Activated naive CD4-positive, alpha-beta T cell treated with anti-CD3 and anti-CD28 coated beads for 36 hours (primary cell): ENCODE measurements around the gene NIPSNAP3A. TPM values are rescaled to one million over a fixed set of nuclear protein-coding genes. Genes with fewer than 3 reads are reported as not detected.
A peak's percentile ranks its signal among the peaks of the same experiment; 100 is the strongest.
"Not testable (repeated sequence)": the region's sequence is repeated elsewhere in the genome, so short reads cannot be mapped to it uniquely, and the experiment has no call there.

Source experiments
- CTCF ChIA-PET: fragments of 350-600 bp; sonication (Branson Sonifier 250); formaldehyde crosslinking; loops from one replicate; lab custom pipeline; 2021; ENCODE audit warnings: antibody characterized with exemption; lab: Charles Lee
- DNase-seq: peaks from one replicate; pipeline ENCODE4 v3.0.0-alpha.2; 2020
- H3K27ac Mint-ChIP-seq: one replicate; pipeline ENCODE4 v1.8.0; 2021; ENCODE audit warnings: mild to moderate bottlenecking, mixed read lengths
- H3K27me3 Mint-ChIP-seq: one replicate; pipeline ENCODE4 v1.8.0; 2021; ENCODE audit warnings: low read depth, mixed read lengths
- H3K36me3 Mint-ChIP-seq: one replicate; pipeline ENCODE4 v1.8.0; 2021; ENCODE audit warnings: low read depth, mixed read lengths
- H3K4me1 Mint-ChIP-seq: one replicate; pipeline ENCODE4 v1.8.0; 2021; ENCODE audit warnings: low read depth, mixed read lengths
- H3K4me3 Mint-ChIP-seq: one replicate; pipeline ENCODE4 v1.8.0; 2021; ENCODE audit warnings: mild to moderate bottlenecking, moderate library complexity, mixed read lengths
- H3K9me3 Mint-ChIP-seq: one replicate; pipeline ENCODE4 v1.8.0; 2021; ENCODE audit warnings: mixed read lengths
- intact Hi-C: fragments of 100-400 bp; cut with micrococcal nuclease; formaldehyde crosslinking; loops from one replicate; pipeline ENCODE4 v1.15.1; 2023
- total RNA-seq, 2 experiments: library from RNA; stranded (reverse); gene quantifications; one replicate each; pipeline ENCODE4 v1.2.3, GENCODE V29; 2021

The NIPSNAP3A gene
- total RNA-seq, 2 experiments from 2014 or later = 17.8 TPM

DNA sequence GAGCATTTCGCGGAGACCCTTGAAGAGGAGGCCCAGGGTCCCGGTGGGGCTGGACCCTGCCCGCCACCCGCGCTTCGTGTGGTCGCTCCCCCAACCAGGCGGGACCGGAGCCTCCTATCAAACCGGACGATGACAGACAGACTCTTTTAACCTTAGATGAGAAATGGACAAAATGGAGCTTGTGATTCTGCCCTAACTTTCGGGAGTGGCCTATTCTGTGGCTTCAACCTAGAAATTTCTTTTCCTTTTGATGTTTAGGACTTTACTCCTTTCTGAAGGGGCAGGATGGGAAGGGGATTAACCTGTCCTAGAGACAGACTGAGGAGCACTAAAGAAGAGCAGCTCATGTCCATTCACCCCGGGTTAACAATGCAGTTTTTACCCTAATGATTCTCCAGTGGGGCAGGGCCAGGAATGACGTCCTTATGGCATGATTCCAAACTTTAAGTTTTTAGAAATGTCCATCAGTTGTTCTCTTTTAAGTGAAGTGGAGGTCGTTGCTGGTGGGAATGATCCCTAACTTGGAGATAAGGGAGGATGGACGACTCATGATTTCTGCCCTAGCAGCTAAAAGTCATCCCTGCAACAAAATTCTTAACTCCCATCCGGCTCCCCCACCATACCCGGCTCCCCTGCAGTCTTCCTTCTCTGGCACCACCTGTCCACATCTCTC is 1.0 kb downstream of the NIPSNAP3A start:
- no peaks in the 10 kb centered on the region for H3K9me3 Mint-ChIP-seq
- H3K27me3 Mint-ChIP-seq = no peaks in the 10 kb centered on the region
- intact Hi-C loops = loop anchor here (1.0 to 10.0 kb wide), 3 partner anchors 16 to 721 kb away; partner anchors contain the start of gene NIPSNAP3B
- CTCF ChIA-PET = interaction anchor here (1.5 kb wide), 1 partner anchor 14 kb away, joined by 4 read pairs; no protein-coding TSS in a partner anchor
- H3K4me3 Mint-ChIP-seq = peak overlapping the region; percentile 99
- peak overlapping the region; percentile 97 for H3K27ac Mint-ChIP-seq
- peaks cover 6% of the 10 kb centered on the region for H3K36me3 Mint-ChIP-seq
- peaks cover 24% of the 10 kb centered on the region for H3K4me1 Mint-ChIP-seq
- DNase-seq = no peak

DNA sequence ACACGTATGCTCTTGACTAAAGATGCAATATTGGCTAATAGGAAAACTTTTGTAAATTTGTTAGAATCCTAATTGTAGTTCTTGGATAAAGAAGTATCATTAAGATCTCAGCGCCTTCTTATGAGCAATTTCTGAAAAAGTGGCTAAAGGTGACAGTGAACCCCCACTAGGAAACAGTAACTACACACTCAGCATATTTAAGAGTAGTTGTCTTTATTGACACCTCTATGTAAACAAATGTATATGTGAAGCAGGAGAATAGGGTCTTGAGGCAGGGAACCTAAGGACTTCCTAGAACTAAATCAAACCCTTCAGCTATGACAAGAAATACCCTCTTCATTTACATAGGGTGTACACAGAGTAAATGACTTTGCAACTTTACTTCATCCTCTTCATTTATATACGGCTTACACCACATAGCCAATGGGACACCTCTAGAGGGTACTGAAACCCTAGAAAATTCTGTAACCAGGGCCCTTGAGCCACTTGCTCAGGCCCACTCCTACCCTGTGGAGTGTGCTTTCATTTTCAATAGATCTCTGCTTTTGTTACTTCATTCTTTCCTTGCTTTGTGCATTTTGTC is 2.8 kb downstream of the NIPSNAP3A start:
- no peak overlapping the region for H3K4me3 Mint-ChIP-seq

GRCh38 chr9:104758974-104759373 is 11.5 kb downstream of the NIPSNAP3A start:
- Mint-ChIP-seq H3K36me3 (peaks cover 3% of the 10 kb centered on the region), H3K9me3 (no peaks in the 10 kb centered on the region), H3K27ac (no peak overlapping the region), H3K4me3 (no peak overlapping the region), H3K27me3 (no peaks in the 10 kb centered on the region), H3K4me1 (peaks cover 6% of the 10 kb centered on the region)
- intact Hi-C loops = no loop called here
- DNase-seq = no peak
- CTCF ChIA-PET = no interaction called here

More for the DNA sequence above, 2.8 kb downstream of the NIPSNAP3A start:
- Mint-ChIP-seq H3K27me3 (no peaks in the 10 kb centered on the region), H3K9me3 (no peaks in the 10 kb centered on the region), H3K27ac (no peak overlapping the region), H3K4me1 (peaks cover 24% of the 10 kb centered on the region), H3K36me3 (peaks cover 12% of the 10 kb centered on the region)
- no peak for DNase-seq
- CTCF ChIA-PET = no interaction called here
- intact Hi-C loops = no loop called here

DNA sequence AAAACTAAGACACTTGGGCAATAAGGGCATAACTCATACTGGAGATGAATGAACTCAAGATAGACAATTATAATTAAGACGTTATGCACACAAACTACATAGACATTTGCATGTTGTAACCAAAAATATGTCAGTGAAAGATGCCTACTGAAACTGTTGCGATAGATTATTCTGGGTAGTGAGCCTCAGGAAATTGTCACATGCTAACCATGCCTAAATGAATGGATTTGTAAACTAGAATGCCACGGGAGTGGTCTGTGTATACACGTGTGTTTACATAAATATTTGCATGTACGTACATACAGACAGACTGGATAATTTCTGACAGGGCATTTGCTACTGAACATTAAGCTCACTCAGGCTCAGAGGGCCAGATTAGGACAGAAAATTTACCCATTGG is 17.7 kb downstream of the NIPSNAP3A start:
- H3K27ac Mint-ChIP-seq = no peak overlapping the region
- CTCF ChIA-PET = no interaction called here

GRCh38 chr9:104766025-104766424 is 18.5 kb downstream of the NIPSNAP3A start:
- no peak for DNase-seq
- Mint-ChIP-seq H3K27ac (no peak overlapping the region), H3K36me3 (no peaks in the 10 kb centered on the region), H3K4me1 (peaks cover 6% of the 10 kb centered on the region), H3K4me3 (no peak overlapping the region), H3K9me3 (no peaks in the 10 kb centered on the region), H3K27me3 (no peaks in the 10 kb centered on the region)
- intact Hi-C loops = loop anchor here (5.0 kb wide), 1 partner anchor 641 kb away; no protein-coding TSS in a partner anchor
- CTCF ChIA-PET = no interaction called here

More for the DNA sequence above, 17.7 kb downstream of the NIPSNAP3A start:
- H3K4me1 Mint-ChIP-seq = peaks cover 6% of the 10 kb centered on the region
- H3K27me3 Mint-ChIP-seq = no peaks in the 10 kb centered on the region
- no peaks in the 10 kb centered on the region for H3K36me3 Mint-ChIP-seq
- no peaks in the 10 kb centered on the region for H3K9me3 Mint-ChIP-seq
- intact Hi-C loops = loop anchor here (5.0 kb wide), 1 partner anchor 642 kb away; no protein-coding TSS in a partner anchor
- peak overlapping the region; percentile 82 for H3K4me3 Mint-ChIP-seq
- no peak for DNase-seq

- H3K27me3 Mint-ChIP-seq = no peaks in the 10 kb centered on the region
- H3K36me3 Mint-ChIP-seq = no peaks in the 10 kb centered on the region
- intact Hi-C loops = loop anchor here (5.0 kb wide), 1 partner anchor 640 kb away; no protein-coding TSS in a partner anchor
- H3K4me1 Mint-ChIP-seq = peaks cover 6% of the 10 kb centered on the region
- H3K27ac Mint-ChIP-seq = no peak overlapping the region
- no peaks in the 10 kb centered on the region for H3K9me3 Mint-ChIP-seq
- H3K4me3 Mint-ChIP-seq = no peak overlapping the region
- CTCF ChIA-PET = no interaction called here
- DNase-seq = no peak
Observed at GRCh38 chr9:104767507-104767906, 20.0 kb downstream of the NIPSNAP3A start.

DNA sequence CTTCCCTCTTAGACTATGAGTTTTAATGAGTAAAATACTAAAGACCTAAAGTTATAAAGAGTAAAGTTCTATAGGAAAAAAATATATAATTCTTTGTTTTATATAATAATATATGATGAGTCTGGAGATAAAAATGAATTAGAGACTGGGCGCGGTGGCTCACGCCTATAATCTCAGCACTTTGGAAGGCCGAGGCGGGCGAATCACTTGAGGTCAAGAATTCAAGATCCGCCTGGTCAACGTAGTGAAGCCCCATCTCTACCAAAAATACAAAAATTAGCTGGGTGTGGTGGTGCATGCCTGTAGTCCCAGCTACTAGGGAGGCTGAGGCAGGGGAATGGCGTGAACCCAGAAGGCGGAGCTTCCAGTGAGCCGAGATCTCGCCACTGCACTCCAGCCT is 21.5 kb downstream of the NIPSNAP3A start:
- CTCF ChIA-PET, H3K4me3 Mint-ChIP-seq, H3K9me3 Mint-ChIP-seq, H3K4me1 Mint-ChIP-seq, H3K27me3 Mint-ChIP-seq, DNase-seq, H3K36me3 Mint-ChIP-seq, H3K27ac Mint-ChIP-seq: not testable (repeated sequence)
- intact Hi-C loops = loop anchor here (5.0 kb wide), 1 partner anchor 638 kb away; no protein-coding TSS in a partner anchor

- Mint-ChIP-seq H3K4me1 (no peaks in the 10 kb centered on the region), H3K9me3 (no peaks in the 10 kb centered on the region), H3K27me3 (no peaks in the 10 kb centered on the region), H3K36me3 (no peaks in the 10 kb centered on the region), H3K4me3 (no peak overlapping the region), H3K27ac (no peak overlapping the region)
- CTCF ChIA-PET = no interaction called here
- intact Hi-C loops = loop anchor here (5.0 kb wide), 1 partner anchor 638 kb away; no protein-coding TSS in a partner anchor
- DNase-seq = no peak
Observed at GRCh38 chr9:104769655-104770054, 22.2 kb downstream of the NIPSNAP3A start.

GRCh38 chr9:104772714-104773510 is 25.4 kb downstream of the NIPSNAP3A start:
- intact Hi-C loops = no loop called here
- Mint-ChIP-seq H3K27ac (no peak overlapping the region), H3K9me3 (no peaks in the 10 kb centered on the region), H3K27me3 (no peaks in the 10 kb centered on the region), H3K4me3 (no peak overlapping the region), H3K36me3 (no peaks in the 10 kb centered on the region), H3K4me1 (no peaks in the 10 kb centered on the region)
- no peak for DNase-seq
- CTCF ChIA-PET = interaction anchor here (0.6 kb wide), 1 partner anchor 90 kb away, joined by 3 read pairs; no protein-coding TSS in a partner anchor

- Mint-ChIP-seq H3K27me3 (no peaks in the 10 kb centered on the region), H3K9me3 (no peaks in the 10 kb centered on the region), H3K4me3 (no peak overlapping the region), H3K27ac (no peak overlapping the region), H3K4me1 (no peaks in the 10 kb centered on the region), H3K36me3 (no peaks in the 10 kb centered on the region)
- CTCF ChIA-PET = no interaction called here
- intact Hi-C loops = no loop called here
- DNase-seq = no peak
Observed at GRCh38 chr9:104774132-104774531, 26.6 kb downstream of the NIPSNAP3A start.

DNA sequence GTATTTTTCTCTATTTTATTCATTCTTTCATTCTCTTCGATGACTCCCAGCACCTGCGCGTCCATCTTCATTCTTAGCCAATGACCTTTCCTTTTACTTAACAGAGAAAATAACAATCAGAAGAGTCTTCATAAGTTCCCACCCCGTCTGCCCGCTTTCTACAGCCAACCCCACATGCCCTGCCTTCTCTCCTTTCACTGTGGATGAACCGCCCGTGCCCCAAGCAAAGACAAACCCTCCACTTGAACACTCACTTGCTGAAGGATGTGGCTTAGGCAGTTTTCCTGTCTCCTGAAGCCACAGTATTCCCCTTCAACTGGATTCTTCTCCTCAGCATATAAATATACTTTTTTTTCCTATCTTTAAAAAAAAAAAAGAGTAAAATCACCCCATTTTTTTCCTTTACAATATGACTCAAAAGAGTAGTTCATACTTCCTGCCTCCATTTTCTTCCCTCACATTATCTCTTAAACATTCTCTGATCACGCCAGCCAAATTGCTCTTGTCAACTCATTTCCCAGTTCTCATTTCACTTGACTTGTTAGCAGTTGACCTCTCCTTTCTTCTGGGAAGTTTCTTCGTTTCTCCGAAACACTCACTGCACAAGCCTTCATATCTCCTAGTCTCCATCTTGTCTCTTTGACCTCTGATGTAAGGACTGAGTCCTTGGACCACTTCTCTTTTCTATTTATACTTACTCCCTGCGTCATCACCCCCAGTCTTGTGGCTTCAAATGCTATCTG is 27.5 kb downstream of the NIPSNAP3A start:
- Mint-ChIP-seq H3K27ac (no peak overlapping the region), H3K9me3 (no peaks in the 10 kb centered on the region), H3K4me3 (no peak overlapping the region), H3K27me3 (no peaks in the 10 kb centered on the region), H3K36me3 (no peaks in the 10 kb centered on the region), H3K4me1 (no peaks in the 10 kb centered on the region)
- no peak for DNase-seq
- intact Hi-C loops = no loop called here
- CTCF ChIA-PET = no interaction called here

- Mint-ChIP-seq H3K27ac (no peak overlapping the region), H3K4me3 (no peak overlapping the region), H3K27me3 (no peaks in the 10 kb centered on the region), H3K9me3 (no peaks in the 10 kb centered on the region), H3K36me3 (no peaks in the 10 kb centered on the region), H3K4me1 (no peaks in the 10 kb centered on the region)
- no peak for DNase-seq
- CTCF ChIA-PET = no interaction called here
- intact Hi-C loops = no loop called here
Observed at GRCh38 chr9:104775574-104775936, 28.1 kb downstream of the NIPSNAP3A start.
